H1 (cell line): ENCODE results near the gene DYNLT2B. TPM values are rescaled to one million over a fixed set of nuclear protein-coding genes. Genes with fewer than 3 reads are reported as not detected.

Experiments used
- CTCF ChIA-PET: fragments of 300-600 bp; sonication (Branson Sonifier 250); formaldehyde crosslinking; loops from one replicate; lab custom pipeline; 2021; ENCODE audit not compliant: partially characterized antibody; lab: Charles Lee
- POLR2A ChIA-PET: fragments of 300-600 bp; sonication (Branson Sonifier 250); formaldehyde crosslinking; loops from one replicate; lab custom pipeline; 2021; ENCODE audit warnings: inconsistent platforms; ENCODE audit not compliant: partially characterized antibody; lab: Charles Lee
- DNase-seq, 2 experiments: peaks; one replicate each; pipeline versions ENCODE4 v3.0.0 to v3.0.0-alpha.2; 2010 to 2022; ENCODE audit warnings: low spot score in 2 of 2, low read depth in 1 of 2, mixed read lengths in 1 of 2
- FAIRE-seq: peaks from 2 replicates; lab custom pipeline; 2011; peaks lifted over from hg19 to GRCh38; lab: Jason Lieb, UNC
- H2AFZ ChIP-seq: 2 replicates; pipeline ENCODE4 v1.8.1; 2012; ENCODE audit warnings: low read length, inconsistent platforms
- H2AK5ac ChIP-seq: 2 replicates; pipeline ENCODE4 v1.6.1; 2013; ENCODE audit warnings: low read depth, low read length
- H2BK120ac ChIP-seq: replicated peaks from 2 replicates; pipeline ENCODE3; 2013; ENCODE audit warnings: low read depth, low read length, inconsistent platforms
- H2BK12ac ChIP-seq: 2 replicates; pipeline ENCODE4 v1.6.1; 2013; ENCODE audit warnings: low read depth, low read length
- H2BK15ac ChIP-seq: 2 replicates; pipeline ENCODE4 v1.6.1; 2013; ENCODE audit warnings: low read length
- H2BK20ac ChIP-seq: 2 replicates; pipeline ENCODE4 v1.6.1; 2013; ENCODE audit warnings: low read length
- H2BK5ac ChIP-seq: 2 replicates; pipeline ENCODE4 v1.6.1; 2013; ENCODE audit warnings: low read depth, low read length
- H3K14ac ChIP-seq: 2 replicates; pipeline ENCODE4 v1.6.1; 2013; ENCODE audit warnings: inconsistent platforms; ENCODE audit not compliant: insufficient read length
- H3K18ac ChIP-seq: 2 replicates; pipeline ENCODE4 v1.6.1; 2013; ENCODE audit warnings: low read length; ENCODE audit errors: extremely low read depth
- H3K23ac ChIP-seq: 2 replicates; pipeline ENCODE4 v1.6.1; 2013; ENCODE audit warnings: inconsistent platforms; ENCODE audit not compliant: insufficient read length
- H3K23me2 ChIP-seq: 2 replicates; pipeline ENCODE4 v1.6.1; 2013; ENCODE audit warnings: low read depth, low read length
- H3K27ac ChIP-seq: 2 replicates; pipeline ENCODE4 v1.6.1; 2011; ENCODE audit warnings: low read depth, low read length, inconsistent platforms
- H3K27me3 ChIP-seq, 4 experiments: replicated peaks in 1 of 4; 1 replicate in 1 of 4; 2 replicates in 3 of 4; pipeline versions ENCODE4 v1.6.1 to v1.8.1; 2011 to 2013; ENCODE audit warnings: low read length in 3 of 4, mild to moderate bottlenecking in 3 of 4, inconsistent platforms in 2 of 4, mixed read lengths in 2 of 4, moderate library complexity in 1 of 4; ENCODE audit not compliant: control insufficient read depth in 3 of 4, insufficient read depth in 3 of 4; ENCODE audit errors: extremely low read depth in 1 of 4
- H3K36me3 ChIP-seq, 4 experiments: 2 replicates each; pipeline versions ENCODE4 v1.6.1 to v1.8.1; 2011 to 2013; ENCODE audit warnings: mild to moderate bottlenecking in 4 of 4, low read length in 3 of 4, moderate library complexity in 2 of 4, control low read depth in 1 of 4, inconsistent platforms in 1 of 4; ENCODE audit not compliant: insufficient read depth in 4 of 4, control insufficient read depth in 2 of 4
- H3K4ac ChIP-seq: replicated peaks from 2 replicates; pipeline ENCODE3; 2013; ENCODE audit warnings: low read length, low read depth, mixed read lengths, inconsistent platforms; ENCODE audit not compliant: insufficient read length
- H3K4me1 ChIP-seq, 4 experiments: replicated peaks in 1 of 4; 1 replicate in 1 of 4; 2 replicates in 3 of 4; pipeline versions ENCODE4 v1.6.1 to v1.8.1; 2011 to 2013; ENCODE audit warnings: low read length in 3 of 4, inconsistent platforms in 2 of 4, mixed read lengths in 1 of 4; ENCODE audit not compliant: insufficient read depth in 4 of 4, control insufficient read depth in 3 of 4
- H3K4me2 ChIP-seq, 2 experiments: 2 replicates each; pipeline versions ENCODE4 v1.6.1 to v1.8.1; 2011 to 2013; ENCODE audit warnings: low read depth in 2 of 2, low read length in 2 of 2, control low read depth in 1 of 2, inconsistent platforms in 1 of 2, mild to moderate bottlenecking in 1 of 2; ENCODE audit not compliant: insufficient read depth in 1 of 2
- H3K4me3 ChIP-seq, 4 experiments: fragments of 200-600, 300-600 bp in 1 of 4; sonication (generic), shearing (Covaris generic), sonication (Bioruptor Twin) in 1 of 4; 2 replicates each; pipeline versions ENCODE4 v1.5.1 to v1.8.1; 2011 to 2016; ENCODE audit warnings: low read length in 4 of 4, low read depth in 3 of 4, control low read depth in 2 of 4, inconsistent platforms in 2 of 4, mild to moderate bottlenecking in 2 of 4, mixed read lengths in 1 of 4, moderate library complexity in 1 of 4; ENCODE audit not compliant: insufficient read depth in 2 of 4; ENCODE audit errors: extremely low read depth in 1 of 4
- H3K56ac ChIP-seq: replicated peaks from 2 replicates; pipeline ENCODE3; 2013; ENCODE audit warnings: low read depth, mild to moderate bottlenecking, mixed read lengths, low read length, inconsistent platforms; ENCODE audit not compliant: insufficient read length
- H3K79me1 ChIP-seq: 2 replicates; pipeline ENCODE4 v1.6.1; 2013; ENCODE audit warnings: low read depth, low read length, control low read depth
- H3K79me2 ChIP-seq, 2 experiments: 2 replicates each; pipeline versions ENCODE4 v1.6.1 to v1.8.1; 2012 to 2013; ENCODE audit warnings: low read length in 2 of 2, mild to moderate bottlenecking in 2 of 2, inconsistent platforms in 1 of 2; ENCODE audit not compliant: insufficient read depth in 2 of 2, control insufficient read depth in 1 of 2
- H3K9ac ChIP-seq, 4 experiments: replicated peaks in 1 of 4; 1 replicate in 1 of 4; 2 replicates in 3 of 4; pipeline versions ENCODE4 v1.6.1 to v1.8.1; 2011 to 2013; ENCODE audit warnings: low read depth in 3 of 4, low read length in 3 of 4, control low read depth in 2 of 4, mild to moderate bottlenecking in 2 of 4, moderate library complexity in 2 of 4, inconsistent platforms in 1 of 4; ENCODE audit errors: extremely low read depth in 1 of 4
- H3K9me3 ChIP-seq, 2 experiments: 2 replicates each; pipeline versions ENCODE4 v1.6.1 to v1.8.1; 2012 to 2013; ENCODE audit warnings: mild to moderate bottlenecking in 2 of 2, moderate library complexity in 2 of 2, control low read depth in 1 of 2, inconsistent platforms in 1 of 2, low read depth in 1 of 2, low read length in 1 of 2, mixed read lengths in 1 of 2; ENCODE audit not compliant: insufficient read depth in 2 of 2
- H4K20me1 ChIP-seq, 2 experiments: replicated peaks in 1 of 2; 2 replicates each; pipeline versions ENCODE3 to v1.8.1; 2011 to 2013; ENCODE audit warnings: inconsistent platforms in 2 of 2, low read length in 2 of 2, mild to moderate bottlenecking in 1 of 2; ENCODE audit not compliant: insufficient read depth in 2 of 2, control insufficient read depth in 1 of 2
- H4K5ac ChIP-seq: 2 replicates; pipeline ENCODE4 v1.6.1; 2013; ENCODE audit warnings: low read length, low read depth, mixed read lengths, inconsistent platforms; ENCODE audit not compliant: insufficient read length
- H4K8ac ChIP-seq: 2 replicates; pipeline ENCODE4 v1.8.0; 2013; ENCODE audit warnings: mild to moderate bottlenecking, moderate library complexity, low read length, inconsistent platforms; ENCODE audit not compliant: insufficient read depth; ENCODE audit errors: extremely low read depth
- H4K91ac ChIP-seq: replicated peaks from 2 replicates; pipeline ENCODE3; 2013; ENCODE audit warnings: low read length, mixed read lengths, inconsistent platforms; ENCODE audit not compliant: insufficient read length
- GABPA ChIP-seq: IDR thresholded peaks from 2 replicates; pipeline ENCODE4 v1.6.1; 2011; ENCODE audit warnings: mild to moderate bottlenecking, low read length, moderate library complexity, borderline replicate concordance; ENCODE audit not compliant: insufficient read depth
- POU5F1 ChIP-seq: IDR thresholded peaks from 2 replicates; pipeline ENCODE4 v1.6.1; 2011; ENCODE audit warnings: low read depth, mild to moderate bottlenecking, low read length, moderate library complexity
- WGBS, 2 experiments: shearing (Covaris generic) in 1 of 2; methylation state at CpG; one replicate each; pipeline versions ENCODE4 v1.1.6 to v1.1.7; 2013 to 2015; ENCODE audit warnings: low lambda C conversion rate in 2 of 2, mixed read lengths in 2 of 2, inconsistent platforms in 1 of 2, low coverage in 1 of 2, missing lambda C conversion rate in 1 of 2; ENCODE audit not compliant: insufficient replicate concordance in 2 of 2, insufficient coverage in 1 of 2, insufficient read length in 1 of 2; ENCODE audit errors: extremely low coverage in 1 of 2, missing lambda C conversion rate in 1 of 2; 5-methylcytosine and 5-hydroxymethylcytosine counted together
- polyA plus RNA-seq, 7 experiments: library from polyadenylated mRNA; depleted of rRNA in 3 of 7; stranded (reverse) in 5 of 7; unstranded in 2 of 7; fragments of >200 nt in 5 of 7; fragments of 200-250 nt in 2 of 7; gene quantifications; 1 replicate in 5 of 7; 2 replicates in 1 of 7; 4 replicates in 1 of 7; pipeline versions ENCODE4 v1.2.1 to v1.2.3, GENCODE V29; 2011 to 2013; ENCODE audit warnings: missing spikeins in 2 of 7, mixed read lengths in 2 of 7
- total RNA-seq: library from RNA; stranded (reverse); fragmentation: NEBNext Ultra II Directional; extraction: Animal tissue kit (Norgen Biotek cat#: 25700); gene quantifications from 2 replicates; pipeline ENCODE4 v1.2.1, GENCODE V29; 2021

The DYNLT2B gene
- total and polyA plus RNA-seq, 2 of the 8 experiments (the other 6 are each of a cell fraction or from before 2014, with no cell fraction given), result 10.9 to 22.2 TPM

DNA sequence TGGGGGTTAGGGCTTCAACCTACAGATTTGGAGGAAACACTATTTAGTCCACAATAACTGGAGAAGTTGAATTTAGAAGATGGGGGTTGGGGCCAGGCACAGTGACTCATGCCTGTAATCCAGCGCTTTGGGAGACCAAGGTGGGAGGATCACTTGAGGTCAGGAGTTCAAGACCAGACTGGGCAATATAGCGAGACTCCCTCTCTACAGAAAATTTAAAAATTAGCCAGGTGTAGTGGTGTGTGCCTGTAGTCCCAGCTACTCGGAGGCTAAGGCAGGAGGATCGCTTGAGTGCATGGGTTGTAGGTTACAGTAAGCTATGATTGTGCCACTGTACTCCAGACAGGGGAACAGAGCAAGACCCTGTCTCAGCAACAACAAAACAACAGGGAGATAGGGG, 5.0 kb upstream of the DYNLT2B start:
- Histone ChIP-seq H2BK20ac (no peak overlapping the region), H3K27ac (no peak overlapping the region), H2AK5ac (no peak overlapping the region), H2BK5ac (no peak overlapping the region), H3K79me1 (no peaks in the 10 kb centered on the region), H4K8ac (no peak overlapping the region), H4K91ac (no peak overlapping the region), H3K23me2 (no peaks in the 10 kb centered on the region), H3K4me2 (no peak overlapping the region), H2BK15ac (no peak overlapping the region), H3K14ac (no peak overlapping the region), H3K4ac (no peak overlapping the region), H2BK12ac (no peak overlapping the region), H3K18ac (no peak overlapping the region), H2AFZ (no peak overlapping the region), H3K36me3 (no peaks in the 10 kb centered on the region), H3K56ac (no peak overlapping the region), H3K4me3 (no peak overlapping the region), H3K9ac (no peak overlapping the region), H2BK120ac (no peak overlapping the region), H3K23ac (no peak overlapping the region), H3K9me3 (no peaks in the 10 kb centered on the region), H4K5ac (no peak overlapping the region), H4K20me1 (no peaks in the 10 kb centered on the region), H3K27me3 (no peaks in the 10 kb centered on the region), H3K79me2 (no peaks in the 10 kb centered on the region)
- FAIRE-seq (no peak), DNase-seq (no peak)
- POLR2A ChIA-PET, result no interaction called here
- CTCF ChIA-PET, result interaction anchor here (1.0 to 2.4 kb wide), 4 partner anchors 8 to 121 kb away, joined by 3 to 19 read pairs (median 6); no protein-coding TSS in a partner anchor
- 91% methylated on average over 4 of the region's 4 CpGs; no CpG with 5 or more reads in 1 of the 2 experiments for WGBS, 2 experiments
- TF ChIP-seq POU5F1, result no peak
- TF ChIP-seq GABPA, result no peak
- TF ChIP-seq, all 59 proteins: peak for 0
- H3K4me1 ChIP-seq, result peaks cover 0 to 5% (median 2%) of the 10 kb centered on the region in 4 experiments; a peak in 4 of 7 replicates
